GM12864 (cell line): Measurements from ENCODE around the gene GNA12.
"Not testable (repeated sequence)": the region's sequence is repeated elsewhere in the genome, so short reads cannot be mapped to it uniquely, and the experiment has no call there.

Experiments
- DNase-seq: peaks from one replicate; pipeline ENCODE4 v3.0.0-alpha.2; 2011; ENCODE audit warnings: low read depth
- H3K4me3 ChIP-seq: 2 replicates; pipeline ENCODE4 v1.5.1; 2011; ENCODE audit warnings: mild to moderate bottlenecking, low read depth, low read length, control low read depth
- CTCF ChIP-seq: IDR thresholded peaks from 2 replicates; pipeline ENCODE4 v1.5.1; 2011; ENCODE audit warnings: low read depth, mild to moderate bottlenecking, moderate library complexity, low read length, control low read depth, inconsistent platforms; ENCODE audit errors: missing control alignments

Gene GNA12

GRCh38 chr7:2701424-2701823 lies 142.7 kb downstream of the GNA12 start:
- no peak for DNase-seq
- no peak for TF ChIP-seq CTCF
- H3K4me3 ChIP-seq, result no peak overlapping the region

DNA sequence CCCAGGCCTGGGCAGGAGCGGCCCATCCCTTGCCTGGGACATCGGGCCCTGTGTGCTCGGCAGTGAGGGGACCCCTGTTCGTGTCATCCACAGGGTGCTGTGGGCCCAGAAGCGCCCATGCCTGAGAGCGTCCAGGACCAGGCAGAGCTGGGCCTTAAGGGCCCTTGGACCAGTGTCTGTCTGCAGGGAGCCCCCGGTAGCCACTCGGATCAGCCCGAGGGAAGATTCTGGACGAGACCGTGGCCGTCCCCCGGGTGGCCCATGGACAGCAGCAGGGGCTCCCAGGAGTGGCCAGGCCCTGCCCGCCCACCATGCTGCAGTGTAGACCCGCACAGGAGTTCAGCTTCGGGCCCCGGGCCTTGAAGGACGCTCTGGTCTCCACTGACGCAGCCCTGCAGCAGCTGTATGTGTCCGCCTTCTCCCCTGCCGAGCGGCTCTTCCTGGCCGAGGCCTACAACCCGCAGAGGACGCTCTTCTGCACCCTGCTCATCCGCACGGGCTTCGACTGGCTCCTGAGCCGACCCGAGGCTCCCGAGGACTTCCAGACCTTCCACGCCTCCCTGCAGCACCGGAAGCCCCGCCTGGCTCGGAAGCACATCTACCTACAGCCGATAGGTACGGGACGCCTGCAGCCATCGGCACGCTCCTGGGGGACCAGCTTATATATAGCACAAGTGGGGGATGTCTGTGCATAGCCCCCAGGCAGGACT lies 143.8 kb downstream of the GNA12 start:
- no peak overlapping the region for H3K4me3 ChIP-seq
- DNase-seq, result no peak
- no peak for TF ChIP-seq CTCF

DNA sequence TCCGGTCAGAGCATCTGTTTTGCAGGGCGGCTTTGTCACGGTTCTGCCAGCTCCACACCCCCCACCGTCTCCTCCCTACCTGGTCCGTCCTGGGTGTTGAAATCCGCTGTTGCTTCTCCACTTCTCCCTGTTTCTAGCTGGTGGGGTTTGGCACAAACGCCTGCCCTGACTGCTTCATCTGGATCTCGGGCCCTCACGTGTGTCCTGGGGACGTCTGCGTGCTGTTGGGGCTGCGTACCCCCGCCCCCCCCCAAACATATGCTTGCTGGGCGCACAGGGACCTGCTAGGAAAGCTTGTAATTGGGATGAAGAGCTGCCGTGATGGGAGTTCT lies 144.9 kb downstream of the GNA12 start:
- no peak for TF ChIP-seq CTCF
- no peak overlapping the region for H3K4me3 ChIP-seq

DNA sequence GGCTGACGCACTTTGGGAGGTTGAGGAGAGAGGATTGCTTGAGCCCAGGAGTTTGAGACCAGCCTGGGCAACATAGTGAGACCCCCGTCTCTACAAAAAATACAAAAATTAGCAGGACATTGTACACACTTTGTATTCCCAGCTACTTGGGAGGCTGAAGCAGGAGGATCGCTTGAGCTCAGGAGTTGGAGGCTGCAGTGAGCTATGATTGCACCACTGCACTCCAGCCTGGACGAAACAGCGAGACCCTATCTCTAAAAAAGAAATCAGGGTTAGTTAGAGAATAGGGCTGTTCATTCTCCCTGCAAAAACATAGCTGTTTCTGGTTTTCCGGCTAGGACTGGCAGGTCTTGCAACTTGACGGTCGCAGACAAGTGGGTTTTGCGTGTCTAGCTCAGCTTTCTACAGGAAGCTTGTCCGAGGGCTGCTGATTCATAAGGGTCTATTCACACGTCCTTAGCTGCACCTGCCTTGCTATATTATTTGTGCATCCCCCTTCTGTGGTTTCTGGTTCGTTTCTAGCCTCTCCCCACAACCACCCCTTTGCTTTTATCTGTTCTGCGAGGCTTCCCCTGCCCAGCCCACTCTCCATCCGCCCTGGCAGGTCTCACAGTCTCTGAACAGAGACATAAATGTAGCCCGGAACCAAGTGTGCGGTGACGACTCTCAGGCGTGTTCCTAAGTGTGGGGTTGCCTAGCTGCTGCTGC lies 145.4 kb downstream of the GNA12 start:
- no peak overlapping the region for H3K4me3 ChIP-seq
- TF ChIP-seq CTCF, result no peak
- DNase-seq, result peak; percentile 95

More for the DNA sequence above, 144.9 kb downstream of the GNA12 start:
- no peak for DNase-seq

- DNase-seq, H3K4me3 ChIP-seq: not testable (repeated sequence)
Measured at GRCh38 chr7:2694122-2694436, 150.0 kb downstream of the GNA12 start.

DNA sequence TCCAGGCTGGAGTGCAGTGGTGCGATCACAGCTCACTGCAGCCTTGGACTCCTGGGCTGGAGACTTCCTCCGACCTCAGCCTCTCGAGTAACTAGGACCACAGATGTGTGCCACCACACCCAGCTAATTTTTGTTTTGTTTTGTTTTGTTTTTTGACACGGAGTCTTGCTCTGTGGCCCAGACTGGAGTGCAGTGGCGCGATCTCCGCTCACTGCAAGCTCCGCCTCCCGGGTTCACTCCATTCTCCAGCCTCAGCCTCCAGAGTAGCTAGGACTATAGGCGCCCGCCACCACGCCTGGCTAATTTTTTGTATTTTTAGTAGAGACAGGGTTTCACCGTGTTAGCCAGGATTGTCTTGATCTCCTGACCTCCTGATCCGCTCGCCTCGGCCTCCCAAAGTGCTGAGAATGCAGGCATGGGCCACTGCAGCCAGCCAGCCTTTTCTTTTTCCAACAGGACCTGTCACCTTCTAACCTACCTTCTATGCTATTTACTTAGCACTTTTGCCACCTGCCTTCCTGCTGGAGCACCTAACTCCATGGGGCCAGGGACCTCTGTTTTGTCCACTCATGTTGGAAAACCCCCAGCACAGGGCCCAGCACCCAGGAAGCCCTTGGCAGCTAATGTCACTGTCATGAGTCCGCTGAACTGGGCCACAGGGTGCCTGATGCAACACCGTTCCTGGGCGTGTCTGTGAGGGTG lies 150.5 kb downstream of the GNA12 start:
- not testable (repeated sequence) for H3K4me3 ChIP-seq, DNase-seq

DNA sequence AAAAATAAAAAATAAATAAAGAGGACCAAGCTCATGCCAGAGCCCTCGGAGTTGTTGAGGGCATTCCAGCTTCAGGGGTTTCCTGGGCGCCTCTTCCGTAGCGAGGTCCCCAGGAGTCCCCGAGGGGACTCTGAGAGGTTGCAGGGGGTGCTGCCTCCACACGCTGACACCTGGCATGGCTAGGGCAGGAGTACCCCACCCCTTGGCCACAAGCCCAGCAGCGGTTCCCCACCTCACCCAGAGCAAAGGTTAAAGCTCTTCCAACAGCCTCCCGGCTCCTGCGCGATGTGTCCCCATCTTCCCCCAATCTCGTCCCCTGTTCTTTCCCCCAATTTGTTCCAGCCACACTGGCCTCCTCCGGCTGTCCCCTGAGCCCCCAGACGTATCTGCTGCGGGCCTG lies 151.6 kb downstream of the GNA12 start:
- no peak overlapping the region for H3K4me3 ChIP-seq
- TF ChIP-seq CTCF, result no peak
- no peak for DNase-seq

DNA sequence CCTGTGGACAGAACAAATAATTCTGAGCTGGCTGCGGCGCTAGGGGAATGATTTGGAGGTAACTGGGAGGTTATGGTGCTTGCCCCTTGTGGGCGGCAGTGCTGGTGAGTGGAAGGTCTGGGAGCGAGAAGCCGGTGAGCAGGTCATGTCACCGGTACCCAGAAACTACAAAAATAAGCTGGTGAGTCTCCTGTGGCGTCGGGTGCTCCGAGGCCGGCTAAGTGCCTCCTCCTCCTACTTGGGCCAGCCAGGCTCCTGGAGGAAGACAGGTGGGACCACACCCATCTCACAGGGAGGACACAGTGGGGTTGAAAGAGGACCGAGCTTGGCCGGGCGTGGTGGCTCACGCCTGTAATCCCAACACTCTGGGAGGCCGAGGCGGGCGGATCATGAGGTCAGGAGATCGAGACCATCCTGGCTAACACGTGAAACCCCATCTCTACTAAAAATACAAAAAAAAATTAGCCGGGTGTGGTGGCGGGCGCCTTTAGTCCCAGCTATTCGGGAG lies 152.1 kb downstream of the GNA12 start:
- DNase-seq, H3K4me3 ChIP-seq: not testable (repeated sequence)
